Prostate gland (tissue), 2 donors: ENCODE results near the gene PTGER3. TPM values are rescaled to one million over a fixed set of nuclear protein-coding genes. Genes with fewer than 3 reads are reported as not detected.

Experiments
- DNase-seq: peaks from one replicate; pipeline ENCODE4 v3.0.0-alpha.2; 2019; ENCODE audit warnings: low spot score
- H3K27ac ChIP-seq, 2 donors: fragments of 200-600 bp; sonication (generic); 2 replicates each; pipeline ENCODE4 v1.5.1; 2017 to 2019
- H3K27me3 ChIP-seq: fragments of 200-600 bp; sonication (generic); replicated peaks from 2 replicates; pipeline ENCODE4 v1.5.1; 2019; ENCODE audit not compliant: insufficient read depth
- H3K36me3 ChIP-seq, 2 donors: fragments of 200-600 bp; sonication (generic); 1 replicate in 1 of 2; 2 replicates in 1 of 2; pipeline versions ENCODE4 v1.5.1 to v1.8.1; 2017 to 2019
- H3K4me1 ChIP-seq: fragments of 200-600 bp; sonication (generic); replicated peaks from 2 replicates; pipeline ENCODE4 v1.5.1; 2019
- H3K4me3 ChIP-seq, 2 donors: fragments of 200-600 bp; sonication (generic); 2 replicates each; pipeline ENCODE4 v1.5.1; 2017 to 2019
- H3K9me3 ChIP-seq: fragments of 200-600 bp; sonication (generic); 2 replicates; pipeline ENCODE4 v1.5.1; 2017
- CTCF ChIP-seq, 4 experiments: fragments of 200-600 bp in 2 of 4; fragments of 450-650 bp in 2 of 4; sonication (generic) in 2 of 4; IDR thresholded peaks; 1 replicate in 3 of 4; 2 replicates in 1 of 4; pipeline ENCODE4 v1.5.1; 2016 to 2019; ENCODE audit warnings: antibody characterized with exemption in 4 of 4, mild to moderate bottlenecking in 2 of 4, moderate library complexity in 2 of 4
- POLR2A ChIP-seq: fragments of 450-650 bp; IDR thresholded peaks from one replicate; pipeline ENCODE4 v1.6.1; 2016; ENCODE audit warnings: antibody characterized with exemption, mild to moderate bottlenecking
- POLR2AphosphoS5 ChIP-seq: sonication (generic); formaldehyde crosslinking; IDR thresholded peaks from one replicate; pipeline ENCODE4 v1.6.1; 2017; ENCODE audit warnings: antibody characterized with exemption
- WGBS: methylation state at CpG from one replicate; pipeline ENCODE4 v1.1.5; 2018; 5-methylcytosine and 5-hydroxymethylcytosine counted together
- intact Hi-C: fragments of 100-400 bp; cut with DNase I; formaldehyde crosslinking; loops from one replicate; pipeline ENCODE4 v1.14.2; 2022
- total RNA-seq, 2 donors: library from RNA; depleted of rRNA; stranded (reverse); fragments of >200 nt; gene quantifications; one replicate each; pipeline ENCODE4 v1.1.0, GENCODE V29; 2016

Gene PTGER3
- 1 to 10 TPM; 3.6 to 4.0 TPM for total RNA-seq

- Histone ChIP-seq H3K36me3 (no peaks in the 10 kb centered on the region), H3K27me3 (no peaks in the 10 kb centered on the region), H3K9me3 (no peaks in the 10 kb centered on the region), H3K27ac (no peak within 1 kb of the TSS), H3K4me3 (peak within 1 kb of the TSS; percentile 33 to 39), H3K4me1 (no peaks in the 10 kb centered on the region)
- TF ChIP-seq CTCF (IDR thresholded peaks at IDR 0.05) (no peak), POLR2A (no peak), POLR2AphosphoS5 (no peak)
- peak; percentile 40 for DNase-seq
- 8% methylated on average over 28 of the region's 56 CpGs for WGBS
- intact Hi-C loops: loop anchor here (2.0 to 5.0 kb wide), 2 partner anchors 363 to 521 kb away; no protein-coding TSS in a partner anchor
Measured at GRCh38 chr1:71047635-71048607, at the start of gene PTGER3. Gene PTGER3 (minus strand): TSS chr1:71047816. CDS start chr1:71047577, 239 bp downstream.

GRCh38 chr1:71094913-71095312 is 47.3 kb upstream of the PTGER3 start:
- no peak for DNase-seq
- intact Hi-C loops: no loop called here
- no peaks in the 10 kb centered on the region for H3K27me3 ChIP-seq
- H3K36me3 ChIP-seq: no peaks in the 10 kb centered on the region
- TF ChIP-seq CTCF (IDR thresholded peaks at IDR 0.05): no peak
- TF ChIP-seq POLR2A: no peak
- TF ChIP-seq POLR2AphosphoS5: no peak
- H3K4me1 ChIP-seq: no peaks in the 10 kb centered on the region
- 96% methylated on average over 2 of the region's 2 CpGs for WGBS
- no peaks in the 10 kb centered on the region for H3K9me3 ChIP-seq
- H3K27ac ChIP-seq: no peak overlapping the region
- H3K4me3 ChIP-seq: no peak overlapping the region

GRCh38 chr1:71093938-71094337 is 46.3 kb upstream of the PTGER3 start:
- no peaks in the 10 kb centered on the region for H3K9me3 ChIP-seq
- H3K36me3 ChIP-seq: no peaks in the 10 kb centered on the region
- no peak overlapping the region for H3K4me3 ChIP-seq
- TF ChIP-seq CTCF (IDR thresholded peaks at IDR 0.05) (peak in 1 of 4 experiments; percentile 35), POLR2AphosphoS5 (no peak)
- no peak overlapping the region for H3K27ac ChIP-seq
- intact Hi-C loops: no loop called here
- WGBS: 67% methylated on average over 1 of the region's 1 CpG
- no peak for DNase-seq
- no peaks in the 10 kb centered on the region for H3K4me1 ChIP-seq
- no peaks in the 10 kb centered on the region for H3K27me3 ChIP-seq

GRCh38 chr1:71089536-71090270 is 42.1 kb upstream of the PTGER3 start:
- no peaks in the 10 kb centered on the region for H3K36me3 ChIP-seq
- TF ChIP-seq POLR2A (no peak), CTCF (IDR thresholded peaks at IDR 0.05) (no peak), POLR2AphosphoS5 (no peak)
- H3K4me3 ChIP-seq: no peak overlapping the region
- H3K27me3 ChIP-seq: no peaks in the 10 kb centered on the region
- no peaks in the 10 kb centered on the region for H3K9me3 ChIP-seq
- no peak overlapping the region for H3K27ac ChIP-seq
- intact Hi-C loops: no loop called here
- 56% methylated on average over 6 of the region's 6 CpGs for WGBS
- no peaks in the 10 kb centered on the region for H3K4me1 ChIP-seq
- DNase-seq: no peak
